VCaP (cell line): ENCODE data around the gene SLC4A4.

Experiments
- H3K27ac ChIP-seq: fragments of 450-650 bp; 2 replicates; pipeline ENCODE4 v1.5.1; 2017
- CTCF ChIP-seq: fragments of 450-650 bp; conservative IDR thresholded peaks from 2 replicates; pipeline ENCODE4 v1.5.1; 2017; ENCODE audit warnings: mild to moderate bottlenecking, moderate library complexity

The SLC4A4 gene

GRCh38 chr4:71607109-71607508 lies 268.3 kb downstream of the SLC4A4 start:
- H3K27ac ChIP-seq, result no peak overlapping the region
- no peak for TF ChIP-seq CTCF

GRCh38 chr4:71607780-71608677 lies 269.2 kb downstream of the SLC4A4 start:
- no peak for TF ChIP-seq CTCF
- no peak overlapping the region for H3K27ac ChIP-seq

- TF ChIP-seq CTCF, result no peak
- no peak overlapping the region for H3K27ac ChIP-seq
These were observed 269.9 kb downstream of the SLC4A4 start for GRCh38 chr4:71608678-71609071.

- H3K27ac ChIP-seq, result no peak overlapping the region
- TF ChIP-seq CTCF, result no peak
These were observed 270.3 kb downstream of the SLC4A4 start for GRCh38 chr4:71609167-71609566.

GRCh38 chr4:71609651-71610050 lies 270.8 kb downstream of the SLC4A4 start:
- no peak for TF ChIP-seq CTCF
- no peak overlapping the region for H3K27ac ChIP-seq

- TF ChIP-seq CTCF, result no peak
- no peak overlapping the region for H3K27ac ChIP-seq
These were observed 275.8 kb downstream of the SLC4A4 start for GRCh38 chr4:71614621-71615020.

GRCh38 chr4:71616168-71616811 lies 277.5 kb downstream of the SLC4A4 start:
- no peak for TF ChIP-seq CTCF
- H3K27ac ChIP-seq, result no peak overlapping the region
